DND-41 (cell line): ENCODE results near the gene PPP1R13B.

Source experiments
- ATAC-seq: fragments of 200-7000 bp; cut with Tn5 transposase; 3 replicates; pipeline ENCODE4 v1.9.1; 2021; ENCODE audit warnings: low read depth; ENCODE audit not compliant: insufficient read depth
- DNase-seq: peaks from one replicate; pipeline ENCODE4 v3.0.0-alpha.2; 2020
- H2AFZ ChIP-seq: 2 replicates; pipeline ENCODE4 v1.6.0; 2012; ENCODE audit warnings: low read depth, low read length
- H3K27ac ChIP-seq: 2 replicates; pipeline ENCODE4 v1.5.1; 2012; ENCODE audit warnings: low read length, inconsistent platforms
- H3K27me3 ChIP-seq: fragments of 200-600 bp; sonication (generic); 2 replicates; pipeline ENCODE4 v1.6.0; 2012; ENCODE audit warnings: low read length, mild to moderate bottlenecking, inconsistent platforms; ENCODE audit not compliant: insufficient read depth, poor library complexity
- H3K36me3 ChIP-seq: 2 replicates; pipeline ENCODE4 v1.5.1; 2012; ENCODE audit warnings: low read length, inconsistent platforms; ENCODE audit not compliant: insufficient read depth
- H3K4me1 ChIP-seq: 2 replicates; pipeline ENCODE4 v1.5.1; 2012; ENCODE audit warnings: mild to moderate bottlenecking, low read length; ENCODE audit not compliant: insufficient read depth
- H3K4me2 ChIP-seq: 2 replicates; pipeline ENCODE4 v1.6.0; 2012; ENCODE audit warnings: mild to moderate bottlenecking, moderate library complexity, low read length, inconsistent platforms; ENCODE audit not compliant: insufficient read depth
- H3K4me3 ChIP-seq, 2 experiments: fragments of 200-600 bp in 1 of 2; shearing (Covaris generic) in 1 of 2; 2 replicates each; pipeline ENCODE4 v1.5.1; 2012 to 2016; ENCODE audit warnings: inconsistent platforms in 2 of 2, low read length in 2 of 2, mild to moderate bottlenecking in 2 of 2, low read depth in 1 of 2, moderate library complexity in 1 of 2
- H3K79me2 ChIP-seq: 2 replicates; pipeline ENCODE4 v1.6.0; 2012; ENCODE audit warnings: low read length, inconsistent platforms; ENCODE audit not compliant: insufficient read depth
- H3K9ac ChIP-seq: 2 replicates; pipeline ENCODE4 v1.6.0; 2012; ENCODE audit warnings: low read depth, mild to moderate bottlenecking, inconsistent platforms, low read length, moderate library complexity
- H3K9me3 ChIP-seq: 2 replicates; pipeline ENCODE4 v1.5.1; 2012; ENCODE audit warnings: low read length, moderate library complexity, mild to moderate bottlenecking, inconsistent platforms; ENCODE audit not compliant: insufficient read depth, severe bottlenecking
- H4K20me1 ChIP-seq: 2 replicates; pipeline ENCODE4 v1.6.0; 2012; ENCODE audit warnings: low read length; ENCODE audit not compliant: insufficient read depth
- EZH2 ChIP-seq: IDR thresholded peaks from 3 replicates; pipeline ENCODE4 v1.6.1; 2012; ENCODE audit warnings: borderline replicate concordance, low read depth, mild to moderate bottlenecking, moderate library complexity, low read length, inconsistent platforms; ENCODE audit not compliant: severe bottlenecking
- TF ChIP-seq, protein P1 (sequence below): IDR thresholded peaks from 2 replicates; pipeline ENCODE4 v1.5.1; 2012; ENCODE audit warnings: borderline replicate concordance, low read length, moderate library complexity, mild to moderate bottlenecking; ENCODE audit not compliant: poor library complexity, severe bottlenecking; ENCODE audit errors: extremely low read depth

The PPP1R13B gene

DNA sequence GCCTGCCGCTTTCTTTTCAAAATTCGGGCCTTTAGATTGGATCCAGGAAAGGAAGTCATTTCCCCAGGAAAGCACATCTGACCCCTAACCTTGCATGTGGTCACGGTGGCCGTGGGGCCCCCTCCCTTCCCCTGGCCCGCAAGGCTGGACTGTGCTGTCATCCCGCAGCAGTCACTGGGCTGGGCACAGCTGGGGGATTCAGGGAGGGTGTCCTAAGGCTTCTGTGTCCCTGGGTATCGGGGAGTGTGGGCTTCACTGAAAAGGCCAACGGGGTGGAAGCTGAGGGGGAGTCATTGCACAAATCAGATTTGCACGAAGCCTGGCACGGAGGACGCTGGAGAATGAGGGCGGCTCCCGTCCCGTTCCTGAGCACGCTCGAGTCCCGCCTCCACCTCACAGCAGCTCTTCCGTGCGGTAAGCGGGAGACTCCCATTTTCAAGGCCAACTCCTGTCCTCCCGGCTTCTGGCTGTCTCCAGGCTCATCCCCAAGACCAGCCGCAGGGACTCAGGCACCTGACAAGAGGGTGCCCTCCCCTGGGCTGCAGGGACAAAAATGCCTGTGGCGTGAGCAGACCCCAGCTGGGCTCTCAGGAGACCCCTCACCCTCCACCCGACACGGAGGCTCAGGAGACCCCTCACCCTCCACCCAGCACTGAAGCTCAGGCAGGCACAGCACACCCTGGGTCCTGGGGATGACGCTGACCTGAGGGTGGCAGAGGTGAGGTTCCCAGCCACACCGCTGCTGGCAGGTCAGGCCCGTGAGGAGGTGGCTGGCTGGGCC lies 141.7 kb downstream of the PPP1R13B start:
- Histone ChIP-seq H3K27me3 (no peaks in the 10 kb centered on the region), H3K9ac (no peak overlapping the region), H2AFZ (no peak overlapping the region), H4K20me1 (peaks cover 60% of the 10 kb centered on the region), H3K79me2 (peaks cover 13% of the 10 kb centered on the region), H3K27ac (no peak overlapping the region), H3K4me2 (no peak overlapping the region), H3K4me1 (no peaks in the 10 kb centered on the region), H3K9me3 (no peaks in the 10 kb centered on the region), H3K36me3 (peaks cover 89% of the 10 kb centered on the region), H3K4me3 (no peak overlapping the region)
- no peak for ATAC-seq
- DNase-seq, result no peak
- no peak for TF ChIP-seq EZH2
- TF ChIP-seq, protein P1, sequence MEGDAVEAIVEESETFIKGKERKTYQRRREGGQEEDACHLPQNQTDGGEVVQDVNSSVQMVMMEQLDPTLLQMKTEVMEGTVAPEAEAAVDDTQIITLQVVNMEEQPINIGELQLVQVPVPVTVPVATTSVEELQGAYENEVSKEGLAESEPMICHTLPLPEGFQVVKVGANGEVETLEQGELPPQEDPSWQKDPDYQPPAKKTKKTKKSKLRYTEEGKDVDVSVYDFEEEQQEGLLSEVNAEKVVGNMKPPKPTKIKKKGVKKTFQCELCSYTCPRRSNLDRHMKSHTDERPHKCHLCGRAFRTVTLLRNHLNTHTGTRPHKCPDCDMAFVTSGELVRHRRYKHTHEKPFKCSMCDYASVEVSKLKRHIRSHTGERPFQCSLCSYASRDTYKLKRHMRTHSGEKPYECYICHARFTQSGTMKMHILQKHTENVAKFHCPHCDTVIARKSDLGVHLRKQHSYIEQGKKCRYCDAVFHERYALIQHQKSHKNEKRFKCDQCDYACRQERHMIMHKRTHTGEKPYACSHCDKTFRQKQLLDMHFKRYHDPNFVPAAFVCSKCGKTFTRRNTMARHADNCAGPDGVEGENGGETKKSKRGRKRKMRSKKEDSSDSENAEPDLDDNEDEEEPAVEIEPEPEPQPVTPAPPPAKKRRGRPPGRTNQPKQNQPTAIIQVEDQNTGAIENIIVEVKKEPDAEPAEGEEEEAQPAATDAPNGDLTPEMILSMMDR, result no peak

DNA sequence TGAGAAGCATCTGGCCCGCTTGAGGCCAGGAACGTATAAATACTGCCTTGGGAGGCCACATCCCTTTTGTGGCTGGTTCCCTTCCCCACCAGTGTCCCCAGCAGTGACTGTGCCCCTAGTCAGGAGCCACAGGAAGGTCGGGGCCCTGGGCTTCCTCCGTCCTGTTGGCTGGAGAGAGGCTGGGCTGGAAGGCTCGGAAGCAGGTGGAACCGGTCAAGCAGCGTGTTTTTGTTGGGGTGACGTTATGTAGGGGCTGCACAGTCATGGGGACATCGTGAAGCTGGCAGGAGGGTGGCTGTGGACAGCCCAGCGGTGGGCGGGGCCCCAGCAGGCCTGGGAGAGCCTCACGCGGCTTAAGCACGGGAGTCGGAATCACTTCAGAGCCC lies 142.3 kb downstream of the PPP1R13B start:
- H3K4me3 ChIP-seq, result no peak overlapping the region
- peaks cover 94% of the 10 kb centered on the region for H3K36me3 ChIP-seq
- H2AFZ ChIP-seq, result no peak overlapping the region
- peaks cover 66% of the 10 kb centered on the region for H4K20me1 ChIP-seq
- no peaks in the 10 kb centered on the region for H3K27me3 ChIP-seq
- no peak for ATAC-seq
- no peak for DNase-seq
- TF ChIP-seq, protein P1, result no peak
- no peak for TF ChIP-seq EZH2
- H3K79me2 ChIP-seq, result peaks cover 12% of the 10 kb centered on the region
- no peak overlapping the region for H3K4me2 ChIP-seq
- H3K4me1 ChIP-seq, result no peaks in the 10 kb centered on the region
- no peaks in the 10 kb centered on the region for H3K9me3 ChIP-seq
- H3K27ac ChIP-seq, result no peak overlapping the region
- no peak overlapping the region for H3K9ac ChIP-seq

DNA sequence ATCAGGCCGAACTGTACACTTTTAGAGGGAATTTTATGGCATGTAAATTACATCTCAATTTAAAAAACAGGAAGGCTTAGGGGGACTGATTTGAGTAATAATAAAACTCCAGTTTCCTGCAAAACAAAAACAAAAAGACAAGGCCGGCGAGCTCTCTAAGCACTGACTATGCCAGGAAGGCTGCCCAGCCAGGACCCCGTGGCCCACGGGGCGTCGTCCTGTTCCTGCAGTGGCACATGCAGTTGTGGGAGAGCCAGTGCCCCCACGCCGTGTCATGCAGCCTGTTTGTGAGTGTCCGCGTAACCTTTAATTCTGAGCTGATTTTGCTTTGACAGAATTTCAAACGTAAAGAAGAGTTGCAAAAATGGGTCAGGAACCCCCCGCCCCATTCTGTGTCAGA lies 142.7 kb downstream of the PPP1R13B start:
- Histone ChIP-seq H3K9ac (no peak overlapping the region), H3K9me3 (no peaks in the 10 kb centered on the region), H3K4me1 (no peaks in the 10 kb centered on the region), H4K20me1 (peaks cover 66% of the 10 kb centered on the region), H3K4me3 (no peak overlapping the region), H3K27ac (no peak overlapping the region), H3K27me3 (no peaks in the 10 kb centered on the region), H3K36me3 (peaks cover 94% of the 10 kb centered on the region), H2AFZ (no peak overlapping the region), H3K4me2 (no peak overlapping the region), H3K79me2 (peaks cover 10% of the 10 kb centered on the region)
- TF ChIP-seq, protein P1, result no peak
- no peak for TF ChIP-seq EZH2
- ATAC-seq (no peak), DNase-seq (no peak)
